ENCODE measurements around the gene SAMD4A.

Gene SAMD4A

DNA sequence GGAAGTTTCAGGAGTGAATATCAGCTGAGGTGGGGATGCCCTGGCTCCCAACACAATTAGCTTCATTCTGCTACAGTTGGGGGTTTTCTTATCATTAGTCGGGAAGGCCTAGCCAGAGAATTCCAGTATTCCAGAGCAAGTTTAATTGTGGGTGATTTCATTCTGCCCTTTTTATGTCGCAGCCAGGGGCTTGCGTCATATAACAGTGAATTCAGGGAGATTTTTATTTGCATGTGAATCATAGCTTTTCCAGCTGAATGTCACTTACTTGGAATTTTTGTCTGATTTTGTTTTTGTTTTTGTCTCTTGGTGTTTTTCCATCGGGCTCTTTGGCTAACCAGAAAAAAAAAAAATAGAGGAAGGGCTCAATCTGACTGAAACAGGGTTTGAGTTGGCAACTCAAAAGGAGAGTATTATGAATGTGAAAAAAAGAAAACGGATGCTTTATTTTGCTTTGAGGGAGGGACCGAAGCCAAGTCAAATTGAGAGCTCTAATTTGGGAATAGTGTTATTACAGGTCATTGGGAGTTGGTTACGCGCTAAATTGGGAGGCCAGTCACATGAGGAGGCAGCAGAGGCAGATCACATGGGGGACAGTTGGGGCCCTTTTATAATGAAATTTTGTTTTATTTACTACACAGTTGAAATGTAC, 119.4 kb downstream of the SAMD4A start:
- no peaks in the 10 kb centered on the region for H3K36me3 ChIP-seq
- no peaks in the 10 kb centered on the region for H3K27me3 ChIP-seq
- H3K4me3 ChIP-seq (ENCODE audit: low read depth, low read length) = no peak overlapping the region
- H3K4me1 ChIP-seq = peaks cover 10% of the 10 kb centered on the region
- no peak for DNase-seq
- H3K9me3 ChIP-seq = no peaks in the 10 kb centered on the region
- TF ChIP-seq, protein P1, sequence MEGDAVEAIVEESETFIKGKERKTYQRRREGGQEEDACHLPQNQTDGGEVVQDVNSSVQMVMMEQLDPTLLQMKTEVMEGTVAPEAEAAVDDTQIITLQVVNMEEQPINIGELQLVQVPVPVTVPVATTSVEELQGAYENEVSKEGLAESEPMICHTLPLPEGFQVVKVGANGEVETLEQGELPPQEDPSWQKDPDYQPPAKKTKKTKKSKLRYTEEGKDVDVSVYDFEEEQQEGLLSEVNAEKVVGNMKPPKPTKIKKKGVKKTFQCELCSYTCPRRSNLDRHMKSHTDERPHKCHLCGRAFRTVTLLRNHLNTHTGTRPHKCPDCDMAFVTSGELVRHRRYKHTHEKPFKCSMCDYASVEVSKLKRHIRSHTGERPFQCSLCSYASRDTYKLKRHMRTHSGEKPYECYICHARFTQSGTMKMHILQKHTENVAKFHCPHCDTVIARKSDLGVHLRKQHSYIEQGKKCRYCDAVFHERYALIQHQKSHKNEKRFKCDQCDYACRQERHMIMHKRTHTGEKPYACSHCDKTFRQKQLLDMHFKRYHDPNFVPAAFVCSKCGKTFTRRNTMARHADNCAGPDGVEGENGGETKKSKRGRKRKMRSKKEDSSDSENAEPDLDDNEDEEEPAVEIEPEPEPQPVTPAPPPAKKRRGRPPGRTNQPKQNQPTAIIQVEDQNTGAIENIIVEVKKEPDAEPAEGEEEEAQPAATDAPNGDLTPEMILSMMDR (IDR thresholded peaks at IDR 0.05; ENCODE audit: low read depth, low read length) = no peak

DNA sequence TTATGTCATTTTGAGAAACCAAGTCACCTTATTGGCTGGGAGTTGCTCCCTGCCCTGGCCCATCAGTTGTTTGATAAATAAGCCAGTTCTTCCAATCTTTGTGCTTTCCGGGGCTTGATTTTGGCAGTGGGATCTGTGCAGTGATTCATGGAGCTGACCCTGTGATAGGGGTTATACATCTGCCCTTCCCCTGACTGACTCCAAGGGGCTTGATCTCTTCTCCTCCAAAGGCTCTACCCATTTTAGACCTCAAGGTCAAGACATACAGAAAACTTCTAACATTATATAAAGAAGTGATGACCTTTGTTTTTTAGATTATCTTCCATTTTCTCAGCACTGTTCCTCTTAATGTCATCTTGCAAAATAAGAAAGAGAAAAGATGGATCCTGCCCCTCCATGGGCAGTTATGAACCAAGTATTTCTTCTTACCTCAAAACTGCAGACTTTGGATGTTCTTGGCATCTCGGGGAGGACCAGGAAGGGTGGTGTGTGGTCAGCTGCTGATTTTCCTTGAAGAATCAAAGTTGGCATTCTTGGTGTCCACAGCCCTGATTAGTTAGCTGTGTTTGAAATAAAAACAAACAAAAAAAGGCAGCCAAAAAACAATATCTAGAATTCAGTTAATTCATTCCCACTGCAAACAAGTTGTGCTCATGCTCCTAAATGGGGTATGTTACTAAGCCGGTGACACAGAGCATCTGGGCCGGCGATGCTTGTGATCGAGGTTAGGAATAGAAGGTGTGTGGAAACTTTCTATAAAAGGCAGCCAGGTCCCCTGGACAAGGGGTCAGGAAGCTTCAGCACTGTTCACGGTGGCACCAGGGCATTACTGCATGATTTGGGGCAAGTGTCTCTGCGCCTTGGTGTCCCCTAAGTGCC, 120.2 kb downstream of the SAMD4A start:
- TF ChIP-seq, protein P1 (IDR thresholded peaks at IDR 0.05; ENCODE audit: low read depth, low read length) = no peak
- no peak for DNase-seq
- H3K4me1 ChIP-seq = peaks cover 4% of the 10 kb centered on the region
- H3K36me3 ChIP-seq = no peaks in the 10 kb centered on the region
- no peaks in the 10 kb centered on the region for H3K27me3 ChIP-seq
- no peaks in the 10 kb centered on the region for H3K9me3 ChIP-seq
- no peak overlapping the region for H3K4me3 ChIP-seq (ENCODE audit: low read depth, low read length)

DNA sequence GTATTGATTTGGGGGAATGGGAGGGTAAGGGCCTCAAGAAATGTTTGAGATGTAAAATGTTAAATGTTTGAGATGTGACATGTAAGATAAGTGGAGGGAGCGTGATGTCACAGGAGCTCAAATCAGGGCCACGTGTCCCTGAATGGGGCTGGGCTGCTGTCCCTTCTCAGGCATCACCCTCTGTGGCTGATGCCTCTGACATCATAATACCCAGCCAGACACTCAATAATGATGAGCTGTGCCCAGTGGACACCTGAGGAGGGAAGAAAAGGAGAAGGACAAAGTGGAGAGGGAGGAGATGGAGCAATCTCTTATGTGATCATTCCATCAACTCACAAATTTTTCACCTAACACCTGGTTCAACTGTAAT, 120.8 kb downstream of the SAMD4A start:
- TF ChIP-seq, protein P1 (IDR thresholded peaks at IDR 0.05; ENCODE audit: low read depth, low read length) = no peak
- no peak for DNase-seq
- H3K27me3 ChIP-seq = no peaks in the 10 kb centered on the region
- H3K4me3 ChIP-seq (ENCODE audit: low read depth, low read length) = no peak overlapping the region
- H3K9me3 ChIP-seq = no peaks in the 10 kb centered on the region
- no peaks in the 10 kb centered on the region for H3K36me3 ChIP-seq
- H3K4me1 ChIP-seq = no peaks in the 10 kb centered on the region

DNA sequence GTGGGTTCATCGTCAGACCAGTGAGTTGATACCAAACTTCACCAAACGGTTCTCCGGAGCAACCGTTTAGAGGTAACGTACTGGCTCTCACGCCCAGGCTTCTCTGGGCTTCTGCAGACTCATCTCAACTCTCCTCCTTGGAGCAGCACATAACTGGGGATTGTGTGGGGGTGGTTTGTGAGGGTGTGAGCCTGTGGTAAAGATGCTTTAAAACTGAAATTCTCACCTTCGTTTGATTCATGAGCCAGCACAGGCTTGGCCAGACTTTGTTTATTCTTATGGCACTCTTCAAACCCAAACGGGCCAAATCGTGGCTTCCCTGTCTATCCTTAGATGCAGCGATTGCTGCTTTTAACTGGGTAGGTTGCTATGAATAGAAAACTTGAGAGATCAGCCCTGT, 121.3 kb downstream of the SAMD4A start:
- TF ChIP-seq, protein P1 (IDR thresholded peaks at IDR 0.05; ENCODE audit: low read depth, low read length) = no peak
- no peak overlapping the region for H3K4me3 ChIP-seq (ENCODE audit: low read depth, low read length)
- no peak for DNase-seq
- H3K27me3 ChIP-seq = no peaks in the 10 kb centered on the region
- no peaks in the 10 kb centered on the region for H3K4me1 ChIP-seq
- no peaks in the 10 kb centered on the region for H3K36me3 ChIP-seq
- no peaks in the 10 kb centered on the region for H3K9me3 ChIP-seq

DNA sequence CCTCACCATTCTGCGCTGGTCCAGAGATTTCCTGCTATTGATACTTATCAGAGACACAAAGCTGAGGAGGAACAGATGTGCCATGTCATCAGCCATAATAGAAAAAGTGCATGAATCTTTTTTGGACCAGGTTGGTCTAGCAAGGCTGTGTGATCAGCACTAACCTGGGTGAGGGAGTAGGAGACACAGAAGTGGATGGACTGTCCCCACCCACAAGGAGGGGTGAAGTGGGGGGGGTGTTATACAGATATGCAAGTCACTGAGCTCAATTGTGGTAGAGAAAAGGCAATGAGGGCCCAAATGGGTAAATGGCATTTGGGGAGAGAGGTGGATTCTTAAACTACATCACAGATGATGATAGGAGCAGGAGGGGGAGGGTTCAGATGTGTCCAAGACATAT, 123.0 kb downstream of the SAMD4A start:
- DNase-seq = no peak
- no peaks in the 10 kb centered on the region for H3K4me1 ChIP-seq
- no peaks in the 10 kb centered on the region for H3K36me3 ChIP-seq

More for the DNA sequence above, 123.0 kb downstream of the SAMD4A start:
- Histone ChIP-seq H3K27me3 (no peaks in the 10 kb centered on the region), H3K4me3 (ENCODE audit: low read depth, low read length) (no peak overlapping the region), H3K9me3 (no peaks in the 10 kb centered on the region)
- TF ChIP-seq, protein P1 (IDR thresholded peaks at IDR 0.05; ENCODE audit: low read depth, low read length) = no peak
